GM12873 (cell line): Measurements from ENCODE around the gene LMF2.

ENCODE experiments used
- CTCF ChIP-seq: IDR thresholded peaks from 2 replicates; pipeline ENCODE4 v1.5.1; 2012; ENCODE audit warnings: low read depth, mild to moderate bottlenecking, moderate library complexity, low read length, control low read depth; ENCODE audit not compliant: insufficient read depth; ENCODE audit errors: missing control alignments

Gene LMF2

GRCh38 chr22:50463188-50463900, 44.2 kb downstream of the LMF2 start:
- TF ChIP-seq CTCF = no peak

- no peak for TF ChIP-seq CTCF
Observed at GRCh38 chr22:50461979-50462540, 45.4 kb downstream of the LMF2 start.

GRCh38 chr22:50461536-50461935, 46.0 kb downstream of the LMF2 start:
- no peak for TF ChIP-seq CTCF

- no peak for TF ChIP-seq CTCF
Observed at GRCh38 chr22:50460938-50461337, 46.6 kb downstream of the LMF2 start.

- peak; percentile 11 for TF ChIP-seq CTCF
Observed at GRCh38 chr22:50459496-50460140, 47.9 kb downstream of the LMF2 start.

- TF ChIP-seq CTCF = no peak
Observed at GRCh38 chr22:50459016-50459415, 48.5 kb downstream of the LMF2 start.

- TF ChIP-seq CTCF = peak; percentile 43
Observed at GRCh38 chr22:50456466-50457234, 50.9 kb downstream of the LMF2 start.
